ENCODE measurements around the gene TRIML1.

Gene TRIML1, protein sequence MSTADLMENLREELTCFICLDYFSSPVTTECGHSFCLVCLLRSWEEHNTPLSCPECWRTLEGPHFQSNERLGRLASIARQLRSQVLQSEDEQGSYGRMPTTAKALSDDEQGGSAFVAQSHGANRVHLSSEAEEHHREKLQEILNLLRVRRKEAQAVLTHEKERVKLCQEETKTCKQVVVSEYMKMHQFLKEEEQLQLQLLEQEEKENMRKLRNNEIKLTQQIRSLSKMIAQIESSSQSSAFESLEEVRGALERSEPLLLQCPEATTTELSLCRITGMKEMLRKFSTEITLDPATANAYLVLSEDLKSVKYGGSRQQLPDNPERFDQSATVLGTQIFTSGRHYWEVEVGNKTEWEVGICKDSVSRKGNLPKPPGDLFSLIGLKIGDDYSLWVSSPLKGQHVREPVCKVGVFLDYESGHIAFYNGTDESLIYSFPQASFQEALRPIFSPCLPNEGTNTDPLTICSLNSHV

DNA sequence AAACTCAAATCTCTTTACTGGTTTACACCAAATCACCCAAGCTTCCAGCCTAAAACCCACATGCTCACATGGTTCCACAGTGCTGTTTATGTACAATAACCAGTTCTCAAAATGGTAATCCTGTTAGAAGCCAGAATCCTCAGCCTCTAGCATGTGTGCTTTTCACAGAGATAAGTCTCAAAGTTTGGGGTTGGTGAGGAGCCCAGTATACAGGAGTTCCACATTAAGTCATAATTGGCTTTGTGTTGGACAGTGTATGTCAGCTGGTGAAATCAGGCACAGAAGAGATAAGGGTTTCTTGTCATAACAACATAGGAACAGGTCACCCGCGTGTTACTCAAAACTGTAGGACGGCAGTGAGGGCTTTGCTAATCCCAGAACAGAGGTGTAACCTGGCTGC lies at the start of gene TRIML1:
TRIML1 (plus strand) TSS at position 301 of the 400 bp plus-strand sequence. CDS start 118 bp downstream, outside the sequence.
- FAIRE-seq: no peak

DNA sequence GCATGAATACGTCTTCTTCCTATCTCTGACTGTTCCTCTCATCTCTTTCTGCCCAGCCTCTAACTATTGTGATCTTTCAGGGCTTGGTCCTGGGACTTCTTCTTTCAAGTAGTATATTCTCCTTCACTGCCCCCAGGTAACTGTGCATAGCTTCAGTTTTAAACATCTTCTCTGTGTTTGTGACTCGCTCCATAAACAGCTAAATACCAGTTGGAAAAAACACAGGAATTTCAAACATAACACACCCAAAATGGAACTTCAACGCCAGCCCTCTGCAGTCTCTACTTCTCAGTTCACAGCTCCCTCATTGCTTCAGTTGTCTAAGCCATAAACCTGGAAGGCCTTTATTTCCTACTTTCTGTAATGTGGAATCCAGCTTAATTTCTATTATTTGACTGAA lies 46.4 kb upstream of the TRIML1 start:
- FAIRE-seq: no peak

DNA sequence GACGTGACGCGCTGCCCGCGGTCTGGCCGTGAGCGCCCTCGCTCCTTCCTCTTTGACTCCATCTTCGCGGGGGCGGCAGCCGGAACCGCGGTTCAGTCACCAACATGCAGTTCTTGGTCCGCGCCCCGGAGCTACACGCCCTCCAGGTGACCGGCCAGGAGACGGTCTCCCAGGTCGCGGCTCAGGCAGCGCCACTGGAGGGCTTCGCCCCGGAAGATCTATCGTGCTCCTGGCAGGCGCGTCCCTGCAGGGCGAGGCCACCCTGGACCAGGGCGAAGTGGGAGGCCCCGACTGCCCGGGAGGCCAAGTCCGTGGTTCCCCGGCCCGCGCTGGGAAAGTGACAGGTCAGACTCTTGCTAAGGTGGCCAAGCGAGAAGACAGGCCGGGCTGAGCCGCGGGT lies 32.8 kb upstream of the TRIML1 start:
- no peak for FAIRE-seq

DNA sequence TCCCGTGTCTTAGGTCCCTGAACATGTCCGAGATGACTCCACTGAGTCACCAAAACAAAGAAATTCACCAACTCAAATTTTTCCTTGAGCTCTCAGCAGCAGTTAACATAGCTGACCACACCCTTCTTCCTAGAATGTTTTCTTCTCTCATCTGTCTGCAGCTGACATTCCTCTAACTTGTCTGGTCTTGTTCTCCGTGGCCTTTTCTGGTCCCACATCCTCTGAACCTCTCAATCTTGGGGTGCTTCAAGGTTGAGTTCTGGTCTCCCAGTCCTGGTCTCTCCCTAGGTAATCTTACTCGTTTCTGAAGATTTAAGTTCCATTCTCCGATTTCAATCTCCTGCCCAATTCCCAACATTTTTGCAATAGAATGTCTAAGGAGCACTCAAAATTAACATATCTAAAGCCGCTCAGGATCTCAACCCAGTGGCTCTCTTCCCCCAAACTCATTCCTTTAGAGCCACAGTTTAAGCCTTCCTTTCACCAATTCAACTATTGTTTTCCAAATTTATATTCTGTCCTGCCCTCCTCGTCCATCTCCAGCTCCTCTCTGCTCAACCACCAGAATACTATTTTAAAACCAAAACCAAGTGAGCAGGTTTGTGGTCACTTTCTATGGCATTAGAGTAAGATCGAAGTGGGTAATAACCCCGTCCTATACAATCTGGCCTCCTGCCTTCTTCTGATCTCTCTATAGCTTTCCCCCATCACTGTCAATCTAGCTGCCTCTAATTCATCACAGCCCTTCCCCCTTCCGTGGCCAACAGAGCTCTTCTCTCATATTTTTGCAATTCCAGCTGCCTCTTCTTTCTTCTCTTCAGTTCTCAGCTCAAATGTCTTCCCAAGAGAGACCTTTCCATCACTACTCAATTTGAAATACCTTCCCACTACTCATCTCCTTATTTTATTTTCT lies 31.1 kb upstream of the TRIML1 start:
- FAIRE-seq: no peak

DNA sequence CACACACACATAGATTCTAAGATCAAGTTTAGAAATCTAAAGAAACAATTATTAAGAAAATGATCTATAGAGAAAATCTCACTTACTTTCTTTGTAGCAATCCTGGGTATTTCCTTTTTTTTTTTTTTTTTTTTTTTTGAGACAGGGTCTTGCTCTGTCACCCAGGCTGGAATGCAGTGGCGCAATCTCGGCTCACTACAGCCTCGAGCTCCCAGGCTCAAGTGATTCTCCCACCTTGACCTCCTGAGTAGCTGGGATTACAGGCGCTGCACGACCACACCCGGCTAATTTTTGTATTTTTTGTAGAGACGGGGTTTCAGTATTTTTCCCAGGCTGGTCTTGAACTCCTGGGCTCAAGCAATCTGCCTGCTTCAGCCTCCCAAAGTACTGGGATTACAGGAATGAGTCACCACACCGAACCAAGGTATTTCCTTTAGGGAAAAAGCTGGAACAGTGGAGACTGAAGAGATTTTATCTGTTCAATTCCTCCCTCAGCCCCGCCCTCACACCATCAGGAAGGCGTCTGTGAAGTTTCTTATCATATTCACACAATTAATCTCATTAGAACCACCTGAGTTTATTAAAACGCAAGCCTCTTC lies 30.0 kb upstream of the TRIML1 start, which contains the start of gene TRIML2:
TRIML2 (minus strand) TSS at position 447 of the 599 bp plus-strand sequence. CDS start 4,235 bp downstream, outside the sequence.
- FAIRE-seq: no peak

DNA sequence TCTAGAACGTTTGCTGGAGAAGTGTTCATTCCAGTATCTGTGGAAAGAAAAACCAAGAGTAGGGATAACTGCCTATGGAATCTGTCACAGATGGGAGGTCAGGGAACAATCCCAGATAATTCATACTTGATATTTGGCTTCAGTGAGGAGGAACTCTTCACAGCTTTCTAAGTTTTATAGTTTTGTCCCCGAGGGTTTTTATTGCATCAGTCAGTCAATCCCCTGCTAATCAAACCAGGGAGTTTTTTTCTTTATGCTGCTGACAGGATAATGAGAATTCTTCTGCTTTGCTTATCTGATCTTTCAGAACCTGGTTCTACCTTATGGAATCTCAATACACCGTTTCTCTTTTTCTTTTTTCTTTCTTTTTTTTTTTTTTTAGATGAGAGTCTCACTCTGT lies 29.2 kb upstream of the TRIML1 start:
- FAIRE-seq: no peak

DNA sequence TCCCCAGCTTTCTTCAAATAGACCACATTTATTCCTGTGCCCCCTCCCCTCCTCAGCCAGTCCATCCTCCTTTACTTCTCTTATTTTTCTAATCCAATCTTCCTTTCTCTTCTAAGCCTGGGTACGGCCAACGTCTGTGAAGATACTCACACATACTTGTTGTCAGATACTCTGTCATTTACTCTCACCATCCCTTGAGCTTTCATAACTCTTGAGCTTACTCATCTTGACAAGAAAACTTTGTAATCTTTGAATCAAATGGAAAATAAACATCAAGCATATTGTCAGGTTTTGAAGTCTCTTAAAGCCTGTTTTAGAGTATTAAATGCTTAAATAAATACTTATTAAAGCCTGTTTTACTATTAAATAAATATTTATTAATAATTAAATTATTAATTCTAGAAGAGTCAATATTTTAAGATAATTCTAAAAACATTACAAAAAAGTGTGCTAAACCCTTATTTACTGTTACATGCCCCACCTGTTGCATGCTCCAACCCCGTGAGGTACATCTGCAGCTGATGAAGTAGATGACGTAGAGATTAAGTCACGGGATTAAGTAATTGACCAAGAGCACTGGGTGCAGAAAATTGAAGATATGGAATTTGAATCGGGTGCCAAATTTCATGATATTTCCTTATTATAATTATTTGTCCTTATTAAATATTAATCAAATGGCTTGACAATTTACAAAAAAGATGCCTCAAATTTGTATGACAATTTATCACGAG lies 28.3 kb upstream of the TRIML1 start:
- no peak for FAIRE-seq

DNA sequence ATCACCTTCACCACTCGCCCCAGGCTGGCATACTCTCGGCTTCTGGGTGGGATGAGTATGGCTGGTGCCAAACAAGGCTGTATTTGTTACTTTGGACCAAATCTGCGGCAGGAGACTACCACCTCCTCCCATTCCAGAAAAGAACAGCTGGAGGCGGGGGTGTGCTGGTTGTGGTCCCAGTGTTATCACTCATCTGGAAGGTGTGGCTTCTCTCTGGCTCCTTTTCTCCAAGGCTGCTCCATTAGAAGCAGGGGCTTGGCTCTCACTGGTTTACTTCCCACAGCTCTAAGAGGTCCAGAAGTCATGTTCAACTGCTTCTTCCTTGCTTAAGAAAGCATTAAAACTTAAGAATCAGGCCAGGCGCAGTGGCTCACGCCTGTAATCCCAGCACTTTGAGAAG lies 27.3 kb upstream of the TRIML1 start:
- no peak for FAIRE-seq

- FAIRE-seq: no peak
Measured at GRCh38 chr4:188113156-188113555, 26.1 kb upstream of the TRIML1 start.

DNA sequence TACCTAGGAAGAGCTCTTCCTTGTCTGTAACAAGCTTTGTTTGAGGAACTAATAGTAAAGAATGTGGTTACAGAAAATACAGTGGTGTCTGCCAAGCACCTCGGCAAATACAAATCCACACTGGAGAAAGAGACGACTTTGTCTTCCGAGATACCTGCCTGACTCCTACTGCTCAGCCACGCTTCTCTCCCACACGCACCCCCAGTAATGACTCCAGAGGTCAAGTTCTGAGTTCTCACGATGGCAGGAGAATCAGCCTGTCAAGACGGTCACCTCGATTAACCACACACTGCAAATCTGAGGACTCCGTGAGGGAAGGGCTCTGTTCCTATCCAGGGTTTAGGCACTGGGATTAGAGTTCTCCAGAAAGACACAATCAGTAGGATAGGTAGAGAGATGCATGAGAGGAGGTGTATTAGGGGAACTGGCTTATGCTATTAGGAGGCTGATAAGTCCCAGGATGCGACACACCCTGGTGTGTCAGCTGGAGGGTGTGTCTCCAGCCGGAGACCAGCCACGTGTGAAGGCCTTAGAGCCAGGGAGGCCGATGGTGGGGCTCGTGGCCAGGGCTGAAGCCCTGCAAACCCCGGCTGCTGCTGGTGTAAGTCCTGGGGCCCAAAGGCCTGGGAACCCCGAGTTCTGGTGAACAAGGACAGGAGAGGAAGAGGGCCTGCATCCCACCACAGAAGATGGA lies 21.5 kb upstream of the TRIML1 start:
- FAIRE-seq: no peak

- no peak for FAIRE-seq
Measured at GRCh38 chr4:188121530-188121929, 17.7 kb upstream of the TRIML1 start.

GRCh38 chr4:188127214-188127874 lies 11.9 kb upstream of the TRIML1 start:
- FAIRE-seq: no peak

DNA sequence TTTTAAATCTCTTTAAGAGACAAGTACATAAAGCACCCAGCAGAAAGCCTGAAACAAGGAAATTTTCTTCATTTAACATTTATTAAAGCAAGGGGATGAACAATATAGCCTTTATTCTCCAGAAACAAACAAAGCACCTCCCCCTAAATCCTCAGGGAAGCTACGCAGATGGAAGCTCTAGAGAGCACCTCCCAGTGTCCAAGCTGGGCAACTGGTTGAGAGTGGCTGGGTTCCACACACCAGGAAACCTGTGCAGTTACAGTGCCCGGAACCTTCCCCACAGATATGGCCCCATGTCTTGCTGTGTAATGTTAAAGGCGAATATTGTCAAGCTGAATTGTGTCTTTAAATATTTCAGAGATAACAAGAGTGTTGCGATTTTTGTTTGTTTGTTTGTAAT lies 8.9 kb upstream of the TRIML1 start:
- no peak for FAIRE-seq

DNA sequence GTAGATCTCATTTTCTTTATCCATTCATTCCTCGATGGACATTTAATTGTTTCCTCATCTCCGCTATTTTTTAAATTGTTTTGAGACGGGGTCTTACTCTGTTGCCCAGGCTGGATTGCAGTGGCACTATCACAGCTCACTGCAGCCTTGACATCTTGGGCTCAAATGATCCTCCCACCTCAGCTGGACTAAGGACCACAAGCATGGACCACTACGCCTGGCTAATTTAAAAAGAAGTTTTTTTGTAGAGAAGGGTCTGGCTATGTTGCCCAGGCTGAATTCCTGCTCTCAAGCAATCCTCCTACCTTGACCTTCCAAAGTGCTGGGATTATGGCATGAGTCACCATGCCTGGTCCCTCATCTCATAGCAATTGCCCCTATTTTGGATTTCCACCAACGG lies 7.0 kb upstream of the TRIML1 start:
- FAIRE-seq: no peak

- FAIRE-seq: no peak
Measured at GRCh38 chr4:188138227-188138626, 1.0 kb upstream of the TRIML1 start.

GRCh38 chr4:188139671-188140070 lies 430 bp downstream of the TRIML1 start:
- no peak for FAIRE-seq

DNA sequence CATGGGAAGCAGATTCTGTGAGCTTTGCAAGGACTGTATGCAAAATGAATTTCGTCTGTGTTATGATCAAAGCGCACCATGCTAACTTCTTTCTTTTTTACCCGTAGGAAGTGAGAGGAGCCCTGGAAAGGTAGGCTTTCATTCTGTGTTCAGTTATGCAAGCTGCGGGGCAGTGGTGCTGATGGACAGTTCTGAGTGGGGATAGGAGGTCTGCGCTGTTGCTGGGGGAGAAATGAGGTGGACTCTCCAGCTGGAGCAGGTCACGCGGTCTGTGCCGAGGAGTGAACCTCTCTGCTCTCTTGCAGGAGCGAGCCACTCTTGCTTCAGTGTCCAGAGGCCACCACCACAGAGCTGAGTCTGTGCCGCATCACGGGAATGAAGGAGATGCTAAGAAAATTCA lies 4.5 kb downstream of the TRIML1 start:
- no peak for FAIRE-seq

- FAIRE-seq: no peak
Measured at GRCh38 chr4:188145601-188146000, 6.4 kb downstream of the TRIML1 start.

GRCh38 chr4:188146618-188147017 lies 7.4 kb downstream of the TRIML1 start:
- no peak for FAIRE-seq

- no peak for FAIRE-seq
Measured at GRCh38 chr4:188147176-188147575, 7.9 kb downstream of the TRIML1 start.

- no peak for FAIRE-seq
Measured at GRCh38 chr4:188147776-188148175, 8.5 kb downstream of the TRIML1 start.

Measured in TTC549 (cell line).